ENCODE results near the gene IPO7.
"Not testable (repeated sequence)": the region's sequence is repeated elsewhere in the genome, so short reads cannot be mapped to it uniquely, and the experiment has no call there.

The IPO7 gene

GRCh38 chr11:9385327-9385899 lies 961 bp downstream of the IPO7 start:
- peaks cover 35% of the 10 kb centered on the region for H3K4me1 Mint-ChIP-seq

GRCh38 chr11:9386086-9386485 lies 1.6 kb downstream of the IPO7 start:
- H3K27ac Mint-ChIP-seq, result no peak overlapping the region

More at GRCh38 chr11:9385327-9385899, 961 bp downstream of the IPO7 start:
- H3K36me3 Mint-ChIP-seq, result peaks cover 5% of the 10 kb centered on the region
- no peaks in the 10 kb centered on the region for H3K9me3 Mint-ChIP-seq
- ATAC-seq, result no peak
- no peaks in the 10 kb centered on the region for H3K27me3 Mint-ChIP-seq
- H3K27ac Mint-ChIP-seq, result peak overlapping the region; percentile 95
- peak overlapping the region; percentile 94 for H3K4me3 Mint-ChIP-seq

GRCh38 chr11:9386901-9387300 lies 2.4 kb downstream of the IPO7 start:
- Mint-ChIP-seq H3K9me3 (no peaks in the 10 kb centered on the region), H3K4me1 (peaks cover 35% of the 10 kb centered on the region), H3K27ac (peak overlapping the region; percentile 30), H3K36me3 (peaks cover 5% of the 10 kb centered on the region), H3K27me3 (no peaks in the 10 kb centered on the region), H3K4me3 (peak overlapping the region; percentile 6)
- ATAC-seq, result no peak

More at GRCh38 chr11:9386086-9386485, 1.6 kb downstream of the IPO7 start:
- ATAC-seq, result no peak
- H3K36me3 Mint-ChIP-seq, result peaks cover 5% of the 10 kb centered on the region
- peak overlapping the region; percentile 94 for H3K4me3 Mint-ChIP-seq
- no peaks in the 10 kb centered on the region for H3K9me3 Mint-ChIP-seq
- no peaks in the 10 kb centered on the region for H3K27me3 Mint-ChIP-seq
- H3K4me1 Mint-ChIP-seq, result peaks cover 35% of the 10 kb centered on the region

GRCh38 chr11:9396310-9396709 lies 11.9 kb downstream of the IPO7 start:
- Mint-ChIP-seq H3K27ac (peak overlapping the region; percentile 41), H3K9me3 (no peaks in the 10 kb centered on the region), H3K36me3 (peaks cover 32% of the 10 kb centered on the region), H3K4me1 (peaks cover 57% of the 10 kb centered on the region), H3K4me3 (peak overlapping the region; percentile 1), H3K27me3 (no peaks in the 10 kb centered on the region)
- no peak for ATAC-seq

- Mint-ChIP-seq H3K27ac (peak overlapping the region; percentile 41), H3K36me3 (peaks cover 32% of the 10 kb centered on the region), H3K9me3 (no peaks in the 10 kb centered on the region), H3K4me1 (peaks cover 57% of the 10 kb centered on the region), H3K27me3 (no peaks in the 10 kb centered on the region), H3K4me3 (peak overlapping the region; percentile 1)
- peak; percentile 27 for ATAC-seq
Measured at GRCh38 chr11:9396752-9397151, 12.3 kb downstream of the IPO7 start.

GRCh38 chr11:9397746-9398680 lies 13.6 kb downstream of the IPO7 start:
- H3K9me3 Mint-ChIP-seq, result no peaks in the 10 kb centered on the region
- H3K36me3 Mint-ChIP-seq, result peaks cover 28% of the 10 kb centered on the region
- H3K27me3 Mint-ChIP-seq, result no peaks in the 10 kb centered on the region
- H3K27ac Mint-ChIP-seq, result peak overlapping the region; percentile 53
- ATAC-seq, result no peak
- no peak overlapping the region for H3K4me3 Mint-ChIP-seq
- peaks cover 56% of the 10 kb centered on the region for H3K4me1 Mint-ChIP-seq

- Mint-ChIP-seq H3K4me3 (no peak overlapping the region), H3K27me3 (no peaks in the 10 kb centered on the region), H3K9me3 (no peaks in the 10 kb centered on the region), H3K36me3 (peaks cover 22% of the 10 kb centered on the region), H3K4me1 (peaks cover 48% of the 10 kb centered on the region), H3K27ac (peak overlapping the region; percentile 3)
- ATAC-seq, result no peak
Measured at GRCh38 chr11:9399466-9399865, 15.0 kb downstream of the IPO7 start.

- H3K27ac Mint-ChIP-seq, result not testable (repeated sequence)
- peaks cover 43% of the 10 kb centered on the region for H3K4me1 Mint-ChIP-seq
Measured at GRCh38 chr11:9401884-9402283, 17.4 kb downstream of the IPO7 start.

GRCh38 chr11:9428706-9429105 lies 44.3 kb downstream of the IPO7 start:
- Mint-ChIP-seq H3K27ac (no peak overlapping the region), H3K36me3 (peaks cover 38% of the 10 kb centered on the region), H3K27me3 (no peaks in the 10 kb centered on the region), H3K4me1 (no peaks in the 10 kb centered on the region), H3K9me3 (no peaks in the 10 kb centered on the region), H3K4me3 (no peak overlapping the region)
- no peak for ATAC-seq

More at GRCh38 chr11:9401884-9402283, 17.4 kb downstream of the IPO7 start:
- H3K36me3 Mint-ChIP-seq, result peaks cover 22% of the 10 kb centered on the region
- H3K4me3 Mint-ChIP-seq, H3K27me3 Mint-ChIP-seq, ATAC-seq, H3K9me3 Mint-ChIP-seq: not testable (repeated sequence)

- H3K36me3 Mint-ChIP-seq, result peaks cover 57% of the 10 kb centered on the region
- ATAC-seq, result no peak
- H3K9me3 Mint-ChIP-seq, result no peaks in the 10 kb centered on the region
- no peak overlapping the region for H3K4me3 Mint-ChIP-seq
- H3K27ac Mint-ChIP-seq, result no peak overlapping the region
- no peaks in the 10 kb centered on the region for H3K27me3 Mint-ChIP-seq
- H3K4me1 Mint-ChIP-seq, result no peaks in the 10 kb centered on the region
Measured at GRCh38 chr11:9438611-9439010, 54.2 kb downstream of the IPO7 start.

GRCh38 chr11:9446230-9446629 lies 61.8 kb downstream of the IPO7 start:
- Mint-ChIP-seq H3K4me3 (no peak overlapping the region), H3K36me3 (peaks cover 34% of the 10 kb centered on the region), H3K4me1 (no peaks in the 10 kb centered on the region), H3K27ac (no peak overlapping the region), H3K27me3 (no peaks in the 10 kb centered on the region), H3K9me3 (no peaks in the 10 kb centered on the region)
- no peak for ATAC-seq

GRCh38 chr11:9448576-9449352 lies 64.3 kb downstream of the IPO7 start:
- ATAC-seq, result no peak
- Mint-ChIP-seq H3K27me3 (no peaks in the 10 kb centered on the region), H3K36me3 (peaks cover 30% of the 10 kb centered on the region), H3K4me3 (no peak overlapping the region), H3K27ac (no peak overlapping the region), H3K4me1 (no peaks in the 10 kb centered on the region), H3K9me3 (no peaks in the 10 kb centered on the region)

- H3K27ac Mint-ChIP-seq, H3K4me3 Mint-ChIP-seq, H3K9me3 Mint-ChIP-seq, ATAC-seq, H3K4me1 Mint-ChIP-seq, H3K27me3 Mint-ChIP-seq: not testable (repeated sequence)
- H3K36me3 Mint-ChIP-seq, result peaks cover 23% of the 10 kb centered on the region
Measured at GRCh38 chr11:9452023-9452422, 67.6 kb downstream of the IPO7 start.

GRCh38 chr11:9455722-9456121 lies 71.3 kb downstream of the IPO7 start:
- Mint-ChIP-seq H3K27me3 (no peaks in the 10 kb centered on the region), H3K36me3 (peaks cover 12% of the 10 kb centered on the region), H3K27ac (no peak overlapping the region), H3K4me3 (no peak overlapping the region), H3K9me3 (no peaks in the 10 kb centered on the region), H3K4me1 (no peaks in the 10 kb centered on the region)
- ATAC-seq, result no peak

GRCh38 chr11:9459667-9460321 lies 75.3 kb downstream of the IPO7 start:
- Mint-ChIP-seq H3K27ac (peak overlapping the region; percentile 98), H3K4me3 (peak overlapping the region; percentile 96), H3K4me1 (peaks cover 23% of the 10 kb centered on the region), H3K9me3 (no peaks in the 10 kb centered on the region), H3K27me3 (no peaks in the 10 kb centered on the region), H3K36me3 (peaks cover 6% of the 10 kb centered on the region)
- ATAC-seq, result no peak

Measured in stimulated activated memory B cell treated with anti-CD40 and anti-IgM and Interleukin-4, amounts not matched to agents 10 μg/mL and 1 μg/mL and 100 μg/mL, for 72 hours (primary cell).